ENCODE measurements around the gene SYT5. TPM values are rescaled to one million over a fixed set of nuclear protein-coding genes. Genes with fewer than 3 reads are reported as not detected.

The SYT5 gene
- total and polyA plus RNA-seq, 10 donors, result 0.06 to 1.4 (median 0.18) TPM; not detected in 6

GRCh38 chr19:55147545-55148251, 32.4 kb downstream of the SYT5 start:
- Histone ChIP-seq H3K9me3 (peaks cover 0 to 14% (median 8%) of the 10 kb centered on the region in 8 donors), H3K4me1 (peaks cover 0 to 23% (median 12%) of the 10 kb centered on the region in 6 donors), H3K4me3 (no peak overlapping the region), H3K27me3 (replicated peaks in 1 of 7) (peaks cover 4 to 72% (median 55%) of the 10 kb centered on the region in 7 donors), H3K36me3 (no peaks in the 10 kb centered on the region), H3K27ac (no peak overlapping the region)
- DNase-seq, result no peak
- intact Hi-C loops (cut with DNase I; ENCODE audit: low total_unique reads), result loop anchor here (10.0 kb wide), 1 partner anchor 357 kb away; no protein-coding TSS in a partner anchor
- TF ChIP-seq POLR2A (IDR thresholded peaks at IDR 0.05) (no peak), CTCF (IDR thresholded peaks at IDR 0.05 in 8 of 11, conservative IDR thresholded peaks at IDR 0.05 in 3 of 11) (no peak), POLR2AphosphoS5 (IDR thresholded peaks at IDR 0.05) (no peak)
- 32 to 61% (median 42%) methylated on average over 7 to 9 of the region's 9 CpGs for WGBS, 5 donors

GRCh38 chr19:55146705-55147273, 33.3 kb downstream of the SYT5 start:
- TF ChIP-seq CTCF (IDR thresholded peaks at IDR 0.05 in 8 of 11, conservative IDR thresholded peaks at IDR 0.05 in 3 of 11), result no peak
- TF ChIP-seq POLR2AphosphoS5 (IDR thresholded peaks at IDR 0.05), result no peak
- no peak for TF ChIP-seq POLR2A (IDR thresholded peaks at IDR 0.05)
- intact Hi-C loops (cut with DNase I; ENCODE audit: low total_unique reads), result loop anchor here (10.0 kb wide), 1 partner anchor 358 kb away; no protein-coding TSS in a partner anchor
- Histone ChIP-seq H3K36me3 (no peaks in the 10 kb centered on the region), H3K4me3 (peak overlapping the region in 1 of 8 donors; percentile 56), H3K4me1 (peaks cover 0 to 25% (median 12%) of the 10 kb centered on the region in 6 donors), H3K27me3 (replicated peaks in 1 of 7) (peaks cover 4 to 81% (median 64%) of the 10 kb centered on the region in 7 donors), H3K9me3 (peaks cover 0 to 7% (median 3%) of the 10 kb centered on the region in 8 donors), H3K27ac (no peak overlapping the region)
- 3 to 6% (median 3%) methylated on average over 13 to 27 of the region's 27 CpGs for WGBS, 5 donors
- DNase-seq, result no peak

- H3K9me3 ChIP-seq, result peaks cover 0 to under 1% (median 0%) of the 10 kb centered on the region in 8 donors
- peak overlapping the region in 1 of 8 donors; percentile 56 for H3K4me3 ChIP-seq
- no peak for DNase-seq
- peaks cover 0 to 31% (median 16%) of the 10 kb centered on the region in 6 donors for H3K4me1 ChIP-seq
- 1 to 2% (median 2%) methylated on average over 24 to 37 of the region's 41 CpGs for WGBS, 5 donors
- peaks cover 4 to 87% (median 70%) of the 10 kb centered on the region in 7 donors for H3K27me3 ChIP-seq (replicated peaks in 1 of 7)
- H3K27ac ChIP-seq, result no peak overlapping the region
- peak in 2 of 11 experiments; percentile 42 for TF ChIP-seq CTCF (IDR thresholded peaks at IDR 0.05 in 8 of 11, conservative IDR thresholded peaks at IDR 0.05 in 3 of 11)
- no peak for TF ChIP-seq POLR2AphosphoS5 (IDR thresholded peaks at IDR 0.05)
- H3K36me3 ChIP-seq, result no peaks in the 10 kb centered on the region
- intact Hi-C loops (cut with DNase I; ENCODE audit: low total_unique reads), result loop anchor here (10.0 kb wide), 1 partner anchor 359 kb away; no protein-coding TSS in a partner anchor
Measured at GRCh38 chr19:55146078-55146704, 33.9 kb downstream of the SYT5 start.
